Spleen (tissue), 11 donors: ENCODE results near the gene PAX2. TPM values are rescaled to one million over a fixed set of nuclear protein-coding genes. Genes with fewer than 3 reads are reported as not detected.

Source experiments
- DNase-seq: peaks from one replicate; pipeline ENCODE4 v3.0.0-alpha.2; 2020
- H3K27ac ChIP-seq, 8 donors: fragments of 200-600 bp; sonication (generic) in 7 of 8; 1 replicate in 4 of 8; 2 replicates in 4 of 8; pipeline versions ENCODE4 v1.5.0 to v1.8.0; 2016 to 2021; ENCODE audit warnings: inconsistent platforms in 4 of 8, mild to moderate bottlenecking in 4 of 8, moderate library complexity in 1 of 8
- H3K27me3 ChIP-seq, 7 donors: fragments of 200-600 bp; sonication (generic) in 6 of 7; replicated peaks in 1 of 7; 1 replicate in 4 of 7; 2 replicates in 3 of 7; pipeline versions ENCODE4 v1.5.0 to v1.8.0; 2016 to 2021; ENCODE audit warnings: inconsistent platforms in 3 of 7, mild to moderate bottlenecking in 1 of 7
- H3K36me3 ChIP-seq, 6 donors: fragments of 200-600 bp; sonication (generic) in 5 of 6; 1 replicate in 4 of 6; 2 replicates in 2 of 6; pipeline versions ENCODE4 v1.5.0 to v1.8.0; 2016 to 2021; ENCODE audit warnings: inconsistent platforms in 2 of 6
- H3K4me1 ChIP-seq, 6 donors: fragments of 200-600 bp; sonication (generic) in 5 of 6; 1 replicate in 3 of 6; 2 replicates in 3 of 6; pipeline versions ENCODE4 v1.5.0 to v1.8.0; 2016 to 2021; ENCODE audit warnings: inconsistent platforms in 3 of 6
- H3K4me3 ChIP-seq, 8 donors: fragments of 200-600 bp; sonication (generic) in 7 of 8; 1 replicate in 4 of 8; 2 replicates in 4 of 8; pipeline versions ENCODE4 v1.5.0 to v1.8.0; 2016 to 2021; ENCODE audit warnings: inconsistent platforms in 4 of 8, mild to moderate bottlenecking in 4 of 8, moderate library complexity in 2 of 8
- H3K9me3 ChIP-seq, 8 donors: fragments of 200-600 bp; sonication (generic) in 7 of 8; 1 replicate in 4 of 8; 2 replicates in 4 of 8; pipeline versions ENCODE4 v1.5.0 to v1.8.0; 2016 to 2021; ENCODE audit warnings: inconsistent platforms in 4 of 8
- POLR2A ChIP-seq, 3 donors: fragments of 450-650 bp; IDR thresholded peaks; one replicate each; pipeline ENCODE4 v1.5.1; 2017; ENCODE audit warnings: antibody characterized with exemption in 3 of 3, mild to moderate bottlenecking in 1 of 3
- POLR2AphosphoS5 ChIP-seq, 3 donors: sonication (generic); formaldehyde crosslinking; IDR thresholded peaks; one replicate each; pipeline ENCODE4 v1.5.1; 2017; ENCODE audit warnings: antibody characterized with exemption in 3 of 3
- WGBS, 5 donors: extraction: QIAGEN DNeasy Blood & Tissue Kit in 3 of 5; methylation state at CpG; one replicate each; pipeline versions ENCODE4 v1.1.5 to v1.1.7; 2013 to 2018; 5-methylcytosine and 5-hydroxymethylcytosine counted together
- intact Hi-C: fragments of 100-400 bp; cut with DNase I; formaldehyde crosslinking; loops from one replicate; pipeline ENCODE4 v1.15.0; 2023; ENCODE audit warnings: low total_unique reads
- polyA plus RNA-seq, 3 donors: library from polyadenylated mRNA; stranded (reverse); fragments of 200-250 nt; gene quantifications; one replicate each; pipeline ENCODE4 v1.2.1, GENCODE V29; 2013
- total RNA-seq, 7 donors: library from RNA; depleted of rRNA in 3 of 7; stranded (reverse); fragments of >200 nt in 3 of 7; fragmentation: NEBNext Ultra II Directional in 4 of 7; extraction: Animal tissue kit (Norgen Biotek cat#: 25700) in 4 of 7; gene quantifications; one replicate each; pipeline versions ENCODE4 v1.1.0 to v1.2.1, GENCODE V29; 2016 to 2021
- TF ChIP-seq, protein P1 (sequence below), 11 experiments: fragments of 200-600 bp in 7 of 11; fragments of 450-650 bp in 4 of 11; sonication (generic) in 4 of 11; IDR thresholded peaks in 8 of 11; conservative IDR thresholded peaks in 3 of 11; 1 replicate in 7 of 11; 2 replicates in 4 of 11; pipeline versions ENCODE4 v1.4.0 to v1.8.0; 2016 to 2021; ENCODE audit warnings: antibody characterized with exemption in 11 of 11, inconsistent platforms in 4 of 11, mild to moderate bottlenecking in 1 of 11
- donor health status: healthy with polysubstance abuse.
- donor health status: DM: no; HTN: no; CAD: no; lungs with moderate emphysema.
- donor health status: DM: no; HTN: no; CAD: no.
- donor health status: Bipolar disorder and iron deficiency.
- donor health status: healthy.
- donor health status: DM: no; HTN: no; CAD: no.
- donor health status: DM: yes; HTN: yes; CAD: no.

PAX2 gene
- total and polyA plus RNA-seq, 10 donors = not detected

DNA sequence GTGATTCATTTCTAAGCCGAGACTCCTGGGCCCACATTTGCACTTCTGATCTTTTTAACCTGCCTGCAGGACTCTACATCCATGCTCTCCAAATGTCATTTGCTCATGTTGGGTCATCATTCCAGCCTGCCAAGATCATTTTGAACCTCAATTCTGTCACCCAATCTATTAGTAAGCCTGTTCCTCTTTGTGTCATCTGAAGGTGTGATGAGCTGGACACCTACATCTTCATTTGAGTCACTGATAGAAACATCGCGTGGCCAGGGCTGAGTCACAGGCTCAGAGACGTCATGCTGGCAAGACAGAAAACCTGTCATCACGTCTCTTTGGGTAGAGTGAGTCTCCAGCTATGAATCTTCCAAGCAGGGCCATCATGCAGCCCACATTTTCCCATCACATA, 102.1 kb downstream of the PAX2 start:
- intact Hi-C loops = no loop called here
- H3K27me3 ChIP-seq = peaks cover 0 to 93% (median 25%) of the 10 kb centered on the region in 7 donors
- WGBS, 5 donors = 41 to 66% (median 61%) methylated on average over 5 of the region's 5 CpGs

DNA sequence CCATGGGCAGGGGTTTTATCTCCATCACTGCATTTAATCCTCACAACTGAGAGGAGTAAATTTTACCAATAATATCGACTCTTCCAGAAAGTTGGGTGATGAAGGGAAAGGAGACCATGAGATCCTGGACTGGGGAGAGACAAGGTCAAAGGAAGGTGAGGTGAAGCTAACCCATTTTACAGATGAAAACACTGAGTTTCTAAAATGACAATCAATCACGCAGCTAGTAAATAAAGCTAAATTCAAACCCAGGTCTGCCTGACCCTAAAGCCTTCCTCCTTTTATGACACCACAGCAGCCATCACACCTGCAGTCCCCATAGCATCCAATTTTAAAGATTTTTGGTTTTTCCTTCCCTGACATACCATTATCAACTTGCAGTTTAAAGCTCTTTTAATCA, 103.4 kb downstream of the PAX2 start:
- Histone ChIP-seq H3K4me3 (no peak overlapping the region), H3K9me3 (no peaks in the 10 kb centered on the region), H3K27ac (no peak overlapping the region), H3K4me1 (no peaks in the 10 kb centered on the region), H3K36me3 (no peaks in the 10 kb centered on the region), H3K27me3 (peaks cover 0 to 81% (median 25%) of the 10 kb centered on the region in 7 donors)
- no peak for DNase-seq
- WGBS, 5 donors = 66 to 94% (median 81%) methylated on average over 2 of the region's 2 CpGs
- TF ChIP-seq POLR2A (IDR thresholded peaks at IDR 0.05) = no peak
- TF ChIP-seq, protein P1, sequence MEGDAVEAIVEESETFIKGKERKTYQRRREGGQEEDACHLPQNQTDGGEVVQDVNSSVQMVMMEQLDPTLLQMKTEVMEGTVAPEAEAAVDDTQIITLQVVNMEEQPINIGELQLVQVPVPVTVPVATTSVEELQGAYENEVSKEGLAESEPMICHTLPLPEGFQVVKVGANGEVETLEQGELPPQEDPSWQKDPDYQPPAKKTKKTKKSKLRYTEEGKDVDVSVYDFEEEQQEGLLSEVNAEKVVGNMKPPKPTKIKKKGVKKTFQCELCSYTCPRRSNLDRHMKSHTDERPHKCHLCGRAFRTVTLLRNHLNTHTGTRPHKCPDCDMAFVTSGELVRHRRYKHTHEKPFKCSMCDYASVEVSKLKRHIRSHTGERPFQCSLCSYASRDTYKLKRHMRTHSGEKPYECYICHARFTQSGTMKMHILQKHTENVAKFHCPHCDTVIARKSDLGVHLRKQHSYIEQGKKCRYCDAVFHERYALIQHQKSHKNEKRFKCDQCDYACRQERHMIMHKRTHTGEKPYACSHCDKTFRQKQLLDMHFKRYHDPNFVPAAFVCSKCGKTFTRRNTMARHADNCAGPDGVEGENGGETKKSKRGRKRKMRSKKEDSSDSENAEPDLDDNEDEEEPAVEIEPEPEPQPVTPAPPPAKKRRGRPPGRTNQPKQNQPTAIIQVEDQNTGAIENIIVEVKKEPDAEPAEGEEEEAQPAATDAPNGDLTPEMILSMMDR (IDR thresholded peaks at IDR 0.05 in 8 of 11, conservative IDR thresholded peaks at IDR 0.05 in 3 of 11) = no peak
- TF ChIP-seq POLR2AphosphoS5 (IDR thresholded peaks at IDR 0.05) = no peak
- intact Hi-C loops = no loop called here

More for the DNA sequence above, 102.1 kb downstream of the PAX2 start:
- H3K27ac ChIP-seq = no peak overlapping the region
- TF ChIP-seq POLR2A (IDR thresholded peaks at IDR 0.05) (no peak), POLR2AphosphoS5 (IDR thresholded peaks at IDR 0.05) (no peak)
- TF ChIP-seq, protein P1 (IDR thresholded peaks at IDR 0.05 in 8 of 11, conservative IDR thresholded peaks at IDR 0.05 in 3 of 11) = no peak
- no peaks in the 10 kb centered on the region for H3K36me3 ChIP-seq
- DNase-seq = no peak
- no peaks in the 10 kb centered on the region for H3K4me1 ChIP-seq
- no peaks in the 10 kb centered on the region for H3K9me3 ChIP-seq
- no peak overlapping the region for H3K4me3 ChIP-seq

DNA sequence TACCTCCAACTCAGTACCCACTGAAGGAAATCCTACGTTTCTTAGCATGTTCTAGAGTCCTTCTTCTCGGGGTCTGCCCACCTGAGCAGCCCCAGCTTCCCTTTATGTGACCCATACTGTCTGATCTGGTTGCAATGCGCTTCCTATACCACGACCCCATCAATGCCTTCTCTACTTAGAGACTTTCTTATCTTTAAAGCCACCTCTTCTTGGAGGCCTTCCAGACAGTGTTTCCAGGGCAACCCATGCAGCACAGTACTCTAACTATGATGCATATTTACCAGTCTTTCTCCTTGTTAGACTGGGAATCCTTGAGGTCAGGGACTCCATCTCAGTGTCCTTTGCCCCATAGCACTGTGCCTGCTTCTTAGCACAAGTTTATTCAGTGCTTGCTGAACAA, 112.9 kb downstream of the PAX2 start:
- TF ChIP-seq POLR2A (IDR thresholded peaks at IDR 0.05) (no peak), POLR2AphosphoS5 (IDR thresholded peaks at IDR 0.05) (no peak)
- TF ChIP-seq, protein P1 (IDR thresholded peaks at IDR 0.05 in 8 of 11, conservative IDR thresholded peaks at IDR 0.05 in 3 of 11) = no peak
- no peak overlapping the region for H3K4me3 ChIP-seq
- H3K36me3 ChIP-seq = no peaks in the 10 kb centered on the region
- DNase-seq = no peak
- H3K9me3 ChIP-seq = peaks cover 0 to 14% (median 9%) of the 10 kb centered on the region in 8 donors
- 54 to 71% (median 63%) methylated on average over 4 of the region's 4 CpGs for WGBS, 5 donors
- H3K27me3 ChIP-seq = peaks cover 0 to 67% (median 3%) of the 10 kb centered on the region in 7 donors
- H3K4me1 ChIP-seq = no peaks in the 10 kb centered on the region
- intact Hi-C loops = no loop called here
- H3K27ac ChIP-seq = no peak overlapping the region

DNA sequence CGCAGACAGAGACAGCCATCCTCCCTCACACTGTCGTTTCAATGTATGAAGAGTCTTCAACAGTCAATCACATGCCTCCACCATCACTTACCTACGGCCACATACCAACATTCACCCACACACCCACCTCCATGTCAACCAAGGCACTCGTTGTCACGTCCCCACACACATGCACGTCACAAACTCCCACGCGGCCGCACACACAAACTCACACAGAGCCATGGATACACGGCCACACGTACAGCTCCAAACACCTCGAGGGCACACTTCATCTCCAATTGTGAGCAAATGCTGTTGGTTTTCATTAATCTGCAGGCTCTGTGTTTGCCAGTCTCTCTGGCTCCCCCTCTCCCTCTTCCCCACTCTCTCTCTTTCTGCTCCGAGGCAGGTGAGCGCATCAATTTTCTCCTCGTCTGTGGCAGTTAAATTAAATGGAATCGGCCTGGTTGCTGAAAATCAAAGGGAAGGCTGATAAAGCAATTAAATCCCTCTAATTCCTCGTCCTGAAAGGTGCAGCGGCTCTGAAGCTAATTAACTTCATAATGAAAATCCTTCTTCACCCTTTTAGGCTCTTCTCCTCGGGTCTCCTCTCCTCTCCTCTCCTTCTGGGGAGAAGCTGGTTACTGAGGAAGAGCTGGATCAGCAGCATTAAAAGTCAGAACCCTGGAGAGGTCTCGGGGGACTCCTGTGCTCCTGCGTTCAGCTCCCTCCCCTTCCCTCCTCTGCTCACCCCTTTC, 113.5 kb downstream of the PAX2 start:
- Histone ChIP-seq H3K4me3 (no peak overlapping the region), H3K27me3 (peaks cover 0 to 72% (median 3%) of the 10 kb centered on the region in 7 donors), H3K4me1 (no peaks in the 10 kb centered on the region), H3K27ac (no peak overlapping the region), H3K9me3 (peaks cover 0 to 14% (median 9%) of the 10 kb centered on the region in 8 donors), H3K36me3 (no peaks in the 10 kb centered on the region)
- 71 to 74% (median 72%) methylated on average over 21 of the region's 21 CpGs for WGBS, 5 donors
- no peak for DNase-seq
- intact Hi-C loops = no loop called here
- TF ChIP-seq POLR2A (IDR thresholded peaks at IDR 0.05) (no peak), POLR2AphosphoS5 (IDR thresholded peaks at IDR 0.05) (no peak)
- TF ChIP-seq, protein P1 (IDR thresholded peaks at IDR 0.05 in 8 of 11, conservative IDR thresholded peaks at IDR 0.05 in 3 of 11) = no peak
